Omental fat pad (tissue), 4 donors: ENCODE results near the gene KLHL26. TPM values are rescaled to one million over a fixed set of nuclear protein-coding genes. Genes with fewer than 3 reads are reported as not detected.

Experiments used
- ATAC-seq: fragments of 150-250 bp; one replicate; pipeline ENCODE4 v1.9.1; 2016; ENCODE audit warnings: mild to moderate bottlenecking, moderate library complexity; ENCODE audit not compliant: low FRiP score
- DNase-seq: peaks from one replicate; pipeline ENCODE4 v3.0.0-alpha.2; 2019; ENCODE audit warnings: low spot score
- total RNA-seq, 4 donors: library from RNA; depleted of rRNA; stranded (reverse); fragments of >200 nt; gene quantifications; one replicate each; pipeline ENCODE4 v1.1.0, GENCODE V29; 2016
- TF ChIP-seq, protein P1 (sequence below), 3 donors: fragments of 450-650 bp; IDR thresholded peaks; one replicate each; pipeline ENCODE4 v1.5.1; 2016 to 2017; ENCODE audit warnings: antibody characterized with exemption in 3 of 3, mild to moderate bottlenecking in 3 of 3, moderate library complexity in 2 of 3

The KLHL26 gene
- total RNA-seq, 4 donors from 2014 or later = 6.3 to 17.8 (median 11.6) TPM

DNA sequence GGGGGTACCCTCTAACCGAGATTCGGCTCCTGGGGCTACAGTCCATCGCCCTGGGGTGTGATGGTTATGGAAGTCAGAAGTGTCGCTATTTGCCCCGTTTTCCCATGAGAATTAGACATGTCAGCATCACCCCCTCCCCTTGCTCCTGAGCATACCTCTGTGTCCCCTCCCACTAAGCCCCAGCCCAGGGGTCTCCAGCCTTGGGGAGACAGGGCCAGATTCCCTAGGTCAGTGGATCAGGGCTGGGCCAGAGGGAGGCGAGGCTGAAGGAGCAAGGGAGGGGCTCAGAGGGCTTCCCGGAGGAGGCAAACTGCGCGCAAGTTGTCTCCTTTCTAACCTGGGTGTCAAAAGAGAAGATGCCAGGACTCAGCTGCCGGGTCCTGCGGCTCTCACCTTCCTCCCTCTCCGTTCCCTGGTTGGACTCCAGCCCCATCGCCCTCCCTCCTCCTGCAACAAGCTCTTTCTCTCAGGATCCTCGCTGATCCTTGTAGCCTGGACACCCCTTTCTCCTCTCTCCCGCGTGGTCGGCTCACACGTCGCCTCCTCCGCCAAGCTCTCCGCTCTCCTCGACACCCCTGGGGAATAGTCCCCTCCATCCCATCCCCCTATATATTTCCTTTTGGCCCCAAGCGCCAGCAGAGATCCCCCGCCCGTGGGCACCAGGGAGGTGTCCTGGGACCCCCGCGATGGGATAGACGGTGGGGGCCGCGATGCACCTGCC lies 24.6 kb upstream of the KLHL26 start:
- DNase-seq (no peak), ATAC-seq (no peak)
- TF ChIP-seq, protein P1, sequence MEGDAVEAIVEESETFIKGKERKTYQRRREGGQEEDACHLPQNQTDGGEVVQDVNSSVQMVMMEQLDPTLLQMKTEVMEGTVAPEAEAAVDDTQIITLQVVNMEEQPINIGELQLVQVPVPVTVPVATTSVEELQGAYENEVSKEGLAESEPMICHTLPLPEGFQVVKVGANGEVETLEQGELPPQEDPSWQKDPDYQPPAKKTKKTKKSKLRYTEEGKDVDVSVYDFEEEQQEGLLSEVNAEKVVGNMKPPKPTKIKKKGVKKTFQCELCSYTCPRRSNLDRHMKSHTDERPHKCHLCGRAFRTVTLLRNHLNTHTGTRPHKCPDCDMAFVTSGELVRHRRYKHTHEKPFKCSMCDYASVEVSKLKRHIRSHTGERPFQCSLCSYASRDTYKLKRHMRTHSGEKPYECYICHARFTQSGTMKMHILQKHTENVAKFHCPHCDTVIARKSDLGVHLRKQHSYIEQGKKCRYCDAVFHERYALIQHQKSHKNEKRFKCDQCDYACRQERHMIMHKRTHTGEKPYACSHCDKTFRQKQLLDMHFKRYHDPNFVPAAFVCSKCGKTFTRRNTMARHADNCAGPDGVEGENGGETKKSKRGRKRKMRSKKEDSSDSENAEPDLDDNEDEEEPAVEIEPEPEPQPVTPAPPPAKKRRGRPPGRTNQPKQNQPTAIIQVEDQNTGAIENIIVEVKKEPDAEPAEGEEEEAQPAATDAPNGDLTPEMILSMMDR (IDR thresholded peaks at IDR 0.05) = no peak

DNA sequence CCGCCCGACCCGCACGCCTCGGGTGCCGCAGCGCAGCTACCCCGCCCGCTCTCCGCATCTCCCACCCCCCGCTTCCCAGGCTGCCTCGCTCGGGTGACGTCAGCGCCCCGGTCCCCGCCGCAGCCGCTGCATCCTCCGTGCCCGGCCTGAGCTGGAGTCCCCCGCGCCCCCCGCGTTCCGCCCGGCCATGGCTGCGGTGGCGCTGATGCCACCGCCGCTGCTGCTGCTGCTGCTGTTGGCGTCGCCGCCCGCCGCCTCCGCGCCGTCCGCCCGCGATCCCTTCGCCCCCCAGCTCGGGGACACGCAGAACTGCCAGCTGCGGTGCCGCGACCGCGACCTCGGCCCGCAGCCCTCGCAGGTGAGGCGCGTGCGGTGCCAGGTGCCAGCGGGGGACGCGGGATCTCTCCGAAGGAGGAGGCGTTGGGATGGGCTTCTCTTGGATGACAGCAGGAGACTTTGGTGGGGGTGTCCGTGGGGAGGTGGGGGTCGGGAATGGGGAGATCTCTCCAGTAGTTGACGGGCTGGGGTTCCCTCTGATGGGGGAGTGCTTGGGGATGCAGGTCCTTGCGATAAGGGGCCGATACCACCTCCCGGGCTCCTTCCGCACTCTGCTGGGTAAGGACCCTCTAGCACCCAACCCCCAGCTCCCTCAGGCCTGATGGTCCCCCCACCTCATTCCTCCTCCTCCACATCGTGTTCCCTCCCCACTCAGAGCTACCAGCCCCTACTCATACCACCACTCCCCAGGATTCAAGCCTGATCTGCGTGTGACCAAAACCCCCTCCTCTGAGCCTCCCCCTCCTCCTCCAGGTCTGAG lies 23.8 kb upstream of the KLHL26 start, which contains the start of gene TMEM59L:
TMEM59L (plus strand) TSS at position 99 of the 817 bp plus-strand sequence; CDS start at position 188, 89 bp downstream.
- DNase-seq = no peak
- no peak for ATAC-seq
- TF ChIP-seq, protein P1 (IDR thresholded peaks at IDR 0.05) = no peak

DNA sequence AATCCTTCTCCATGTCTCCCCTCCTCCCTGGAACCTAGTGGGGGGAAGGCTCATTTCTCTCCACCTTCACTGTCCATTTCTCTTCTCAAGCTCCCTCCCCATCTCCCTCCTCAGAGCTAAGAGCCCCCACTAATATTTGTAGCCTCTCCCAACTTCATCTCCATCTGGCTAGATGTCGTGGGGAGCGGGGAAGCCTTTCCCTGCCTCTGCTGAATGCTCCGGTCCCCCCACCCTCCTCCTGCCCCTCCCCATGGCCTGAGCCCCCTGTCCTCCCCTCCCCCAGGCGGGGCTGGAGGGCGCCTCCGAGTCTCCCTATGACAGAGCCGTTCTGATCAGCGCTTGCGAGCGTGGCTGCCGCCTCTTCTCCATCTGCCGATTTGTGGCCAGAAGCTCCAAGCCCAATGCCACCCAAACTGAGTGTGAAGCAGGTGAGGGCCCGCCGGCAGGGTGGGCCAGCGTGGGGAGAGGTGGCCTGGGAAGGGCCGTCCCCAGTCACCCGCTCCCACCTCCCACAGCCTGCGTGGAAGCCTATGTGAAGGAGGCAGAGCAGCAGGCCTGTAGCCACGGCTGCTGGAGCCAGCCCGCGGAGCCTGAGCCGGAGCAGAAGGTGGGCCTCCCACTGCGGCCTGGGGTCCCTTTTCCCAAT lies 23.1 kb upstream of the KLHL26 start:
- no peak for ATAC-seq
- DNase-seq = no peak
- TF ChIP-seq, protein P1 (IDR thresholded peaks at IDR 0.05) = no peak

DNA sequence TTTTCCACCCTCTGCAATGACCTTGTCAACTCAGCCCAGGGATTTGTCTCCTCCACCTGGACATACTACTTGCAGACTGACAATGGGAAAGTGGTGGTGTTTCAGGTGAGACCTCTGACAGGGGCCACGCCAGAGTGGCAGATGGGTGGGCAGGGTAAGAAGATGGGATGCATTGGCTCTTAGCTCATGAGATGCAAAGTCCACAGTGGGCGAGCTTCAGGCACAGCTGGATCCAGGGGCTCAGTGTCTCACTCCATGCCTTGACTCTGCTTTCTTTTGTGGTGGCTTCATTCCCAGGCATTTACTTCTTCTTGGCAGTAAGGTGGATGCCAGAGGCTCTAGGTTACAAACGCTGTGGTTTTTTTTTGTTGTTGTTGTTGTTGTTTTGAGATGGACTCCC lies 20.8 kb upstream of the KLHL26 start:
- ATAC-seq (no peak), DNase-seq (no peak)
- TF ChIP-seq, protein P1 (IDR thresholded peaks at IDR 0.05) = no peak

DNA sequence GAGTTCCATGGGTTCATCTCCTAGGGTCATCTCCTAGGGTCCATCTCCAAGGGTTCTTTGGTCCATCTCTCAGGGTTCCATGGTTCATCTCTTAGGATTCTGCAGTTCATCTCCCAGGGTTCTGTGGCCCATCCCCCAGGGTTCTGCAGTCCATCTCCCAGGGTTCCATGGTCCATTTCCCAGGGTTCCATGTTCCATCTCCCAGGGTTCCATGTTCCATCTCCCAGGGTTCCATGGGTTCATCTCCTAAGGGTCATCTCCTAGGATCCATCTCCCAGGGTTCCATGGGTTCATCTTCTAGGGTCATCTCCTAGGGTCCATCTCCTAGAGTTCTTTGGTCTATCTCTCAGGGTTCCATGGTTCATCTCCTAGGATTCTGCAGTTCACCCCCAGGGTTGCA lies 19.3 kb upstream of the KLHL26 start:
- DNase-seq = no peak
- TF ChIP-seq, protein P1 (IDR thresholded peaks at IDR 0.05) = no peak
- ATAC-seq = no peak

DNA sequence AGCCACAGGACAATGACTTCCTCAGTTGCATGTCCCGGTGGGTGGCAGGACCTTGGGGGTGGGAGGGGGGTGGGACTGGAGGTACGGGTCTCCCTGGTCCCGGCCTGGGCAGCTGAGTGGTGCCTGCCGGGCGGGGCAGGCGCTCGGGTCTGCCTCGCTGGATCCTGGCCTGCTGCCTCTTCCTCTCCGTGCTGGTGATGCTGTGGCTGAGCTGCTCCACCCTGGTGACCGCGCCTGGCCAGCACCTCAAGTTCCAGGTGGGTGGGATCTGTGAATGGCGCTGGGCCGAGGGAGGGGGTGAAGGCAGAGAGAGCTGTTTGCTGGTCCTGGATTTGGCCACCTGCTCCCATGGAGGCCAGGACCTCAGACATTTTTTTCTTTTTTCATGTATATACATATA lies 18.6 kb upstream of the KLHL26 start:
- ATAC-seq (no peak), DNase-seq (no peak)
- TF ChIP-seq, protein P1 (IDR thresholded peaks at IDR 0.05) = no peak
